Measurements from ENCODE around the gene TRPV2. TPM values are rescaled to one million over a fixed set of nuclear protein-coding genes. Genes with fewer than 3 reads are reported as not detected.
A peak's percentile ranks its signal among the peaks of the same experiment; 100 is the strongest.

The TRPV2 gene
- total and polyA plus RNA-seq, 9 of the 15 experiments (the other 6 are each of a cell fraction or from before 2014, with no cell fraction given): 10.0 to 97.5 (median 30.3) TPM

DNA sequence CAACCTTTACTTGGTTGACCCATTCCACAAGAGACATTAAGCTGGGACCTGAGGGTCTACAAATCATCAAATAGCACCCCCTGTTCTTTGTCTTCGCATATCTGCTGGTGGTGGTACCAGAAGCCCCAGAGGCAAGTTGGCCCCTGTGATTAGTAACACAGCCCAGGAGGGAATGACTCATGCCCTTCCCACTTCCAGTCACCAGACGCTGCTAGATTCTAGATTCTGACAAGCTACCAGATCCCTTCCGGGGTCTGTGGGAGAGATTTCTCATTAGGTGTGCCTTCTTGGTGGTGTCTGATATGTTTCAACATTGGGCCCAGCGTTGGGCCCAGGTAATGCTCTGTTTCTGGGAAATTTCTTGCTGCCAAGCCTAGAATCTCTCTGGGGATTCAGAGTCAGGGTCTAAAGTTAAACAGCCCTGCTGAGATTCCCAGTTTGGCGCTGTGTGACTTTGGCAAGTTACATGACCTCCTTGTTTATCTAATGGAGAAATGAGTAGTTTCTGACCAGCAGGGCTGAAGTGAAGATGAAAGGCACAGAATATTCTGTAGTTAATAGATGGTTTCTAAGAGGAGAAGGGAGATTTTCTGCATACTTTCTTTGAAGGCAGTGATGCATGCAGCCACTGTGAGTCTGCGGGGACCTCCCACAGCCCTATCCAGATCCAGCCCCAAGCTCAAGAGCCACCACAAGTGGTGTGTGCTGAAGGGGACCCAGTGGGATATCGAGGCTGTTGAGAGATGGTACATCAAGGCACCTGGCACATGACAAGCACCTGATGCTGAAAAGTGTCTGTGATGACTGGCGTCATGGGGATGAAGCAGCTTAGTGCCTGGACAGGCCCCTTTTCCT lies 3.9 kb downstream of the TRPV2 start (continued):
- TF ChIP-seq, protein P1, sequence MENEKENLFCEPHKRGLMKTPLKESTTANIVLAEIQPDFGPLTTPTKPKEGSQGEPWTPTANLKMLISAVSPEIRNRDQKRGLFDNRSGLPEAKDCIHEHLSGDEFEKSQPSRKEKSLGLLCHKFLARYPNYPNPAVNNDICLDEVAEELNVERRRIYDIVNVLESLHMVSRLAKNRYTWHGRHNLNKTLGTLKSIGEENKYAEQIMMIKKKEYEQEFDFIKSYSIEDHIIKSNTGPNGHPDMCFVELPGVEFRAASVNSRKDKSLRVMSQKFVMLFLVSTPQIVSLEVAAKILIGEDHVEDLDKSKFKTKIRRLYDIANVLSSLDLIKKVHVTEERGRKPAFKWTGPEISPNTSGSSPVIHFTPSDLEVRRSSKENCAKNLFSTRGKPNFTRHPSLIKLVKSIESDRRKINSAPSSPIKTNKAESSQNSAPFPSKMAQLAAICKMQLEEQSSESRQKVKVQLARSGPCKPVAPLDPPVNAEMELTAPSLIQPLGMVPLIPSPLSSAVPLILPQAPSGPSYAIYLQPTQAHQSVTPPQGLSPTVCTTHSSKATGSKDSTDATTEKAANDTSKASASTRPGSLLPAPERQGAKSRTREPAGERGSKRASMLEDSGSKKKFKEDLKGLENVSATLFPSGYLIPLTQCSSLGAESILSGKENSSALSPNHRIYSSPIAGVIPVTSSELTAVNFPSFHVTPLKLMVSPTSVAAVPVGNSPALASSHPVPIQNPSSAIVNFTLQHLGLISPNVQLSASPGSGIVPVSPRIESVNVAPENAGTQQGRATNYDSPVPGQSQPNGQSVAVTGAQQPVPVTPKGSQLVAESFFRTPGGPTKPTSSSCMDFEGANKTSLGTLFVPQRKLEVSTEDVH (IDR thresholded peaks at IDR 0.05; ENCODE audit: low read depth, partially characterized antibody): peak; percentile 21
- no peak for TF ChIP-seq ZNF282 (CRISPR knock-in tag; IDR thresholded peaks at IDR 0.05)
- TF ChIP-seq ZNF584 (CRISPR knock-in tag; IDR thresholded peaks at IDR 0.05; ENCODE audit: low read depth): peak; percentile 79
- no peak for TF ChIP-seq HMG20B (CRISPR knock-in tag; IDR thresholded peaks at IDR 0.05)
- peak; percentile 98 for TF ChIP-seq JUND (IDR thresholded peaks at IDR 0.05; ENCODE audit: borderline replicate concordance, low read depth, low read length)
- peak; percentile 91; the same call in 2 of the 3 replicates for TF ChIP-seq JUND (tag; IDR thresholded peaks at IDR 0.05; ENCODE audit: borderline replicate concordance, low read depth, low read length)
- TF ChIP-seq RB1 (IDR thresholded peaks at IDR 0.05; ENCODE audit: low read depth): no peak
- TF ChIP-seq, protein P2, sequence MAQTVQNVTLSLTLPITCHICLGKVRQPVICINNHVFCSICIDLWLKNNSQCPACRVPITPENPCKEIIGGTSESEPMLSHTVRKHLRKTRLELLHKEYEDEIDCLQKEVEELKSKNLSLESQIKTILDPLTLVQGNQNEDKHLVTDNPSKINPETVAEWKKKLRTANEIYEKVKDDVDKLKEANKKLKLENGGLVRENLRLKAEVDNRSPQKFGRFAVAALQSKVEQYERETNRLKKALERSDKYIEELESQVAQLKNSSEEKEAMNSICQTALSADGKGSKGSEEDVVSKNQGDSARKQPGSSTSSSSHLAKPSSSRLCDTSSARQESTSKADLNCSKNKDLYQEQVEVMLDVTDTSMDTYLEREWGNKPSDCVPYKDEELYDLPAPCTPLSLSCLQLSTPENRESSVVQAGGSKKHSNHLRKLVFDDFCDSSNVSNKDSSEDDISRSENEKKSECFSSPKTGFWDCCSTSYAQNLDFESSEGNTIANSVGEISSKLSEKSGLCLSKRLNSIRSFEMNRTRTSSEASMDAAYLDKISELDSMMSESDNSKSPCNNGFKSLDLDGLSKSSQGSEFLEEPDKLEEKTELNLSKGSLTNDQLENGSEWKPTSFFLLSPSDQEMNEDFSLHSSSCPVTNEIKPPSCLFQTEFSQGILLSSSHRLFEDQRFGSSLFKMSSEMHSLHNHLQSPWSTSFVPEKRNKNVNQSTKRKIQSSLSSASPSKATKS (CRISPR knock-in tag; IDR thresholded peaks at IDR 0.05): no peak
- TF ChIP-seq FIP1L1 (IDR thresholded peaks at IDR 0.05; ENCODE audit: low read depth, low read length, poor library complexity, severe bottlenecking): no peak
- peak; percentile 63 for TF ChIP-seq NFE2 (IDR thresholded peaks at IDR 0.05; ENCODE audit: low read depth)
- TF ChIP-seq MTA3 (IDR thresholded peaks at IDR 0.05; ENCODE audit: borderline replicate concordance): 0 out of 2 replicates have a peak, but pooled peaks have one; percentile 34
- TF ChIP-seq, protein P3, sequence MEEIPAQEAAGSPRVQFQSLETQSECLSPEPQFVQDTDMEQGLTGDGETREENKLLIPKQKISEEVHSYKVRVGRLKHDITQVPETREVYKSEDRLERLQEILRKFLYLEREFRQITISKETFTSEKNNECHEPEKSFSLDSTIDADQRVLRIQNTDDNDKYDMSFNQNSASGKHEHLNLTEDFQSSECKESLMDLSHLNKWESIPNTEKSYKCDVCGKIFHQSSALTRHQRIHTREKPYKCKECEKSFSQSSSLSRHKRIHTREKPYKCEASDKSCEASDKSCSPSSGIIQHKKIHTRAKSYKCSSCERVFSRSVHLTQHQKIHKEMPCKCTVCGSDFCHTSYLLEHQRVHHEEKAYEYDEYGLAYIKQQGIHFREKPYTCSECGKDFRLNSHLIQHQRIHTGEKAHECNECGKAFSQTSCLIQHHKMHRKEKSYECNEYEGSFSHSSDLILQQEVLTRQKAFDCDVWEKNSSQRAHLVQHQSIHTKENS (CRISPR knock-in tag; IDR thresholded peaks at IDR 0.05): no peak
- no peak for TF ChIP-seq SLC30A9 (CRISPR knock-in tag; IDR thresholded peaks at IDR 0.05)
- TF ChIP-seq CBFA2T3 (IDR thresholded peaks at IDR 0.05): peak; percentile 88
- no peak for TF ChIP-seq GTF2E2 (tag; IDR thresholded peaks at IDR 0.05)
- TF ChIP-seq NCOA1 (IDR thresholded peaks at IDR 0.05; ENCODE audit: low read depth): 0 out of 2 replicates have a peak, but pooled peaks have one; percentile 26
- TF ChIP-seq SP2 (IDR thresholded peaks at IDR 0.05; ENCODE audit: extremely low read depth, low read depth, low read length, poor library complexity, severe bottlenecking): no peak
- TF ChIP-seq ZKSCAN3 (CRISPR knock-in tag; IDR thresholded peaks at IDR 0.05): no peak
- TF ChIP-seq CBFA2T2 (conservative IDR thresholded peaks at IDR 0.05): peak; percentile 77
- peak; percentile 94 for TF ChIP-seq JUN (IDR thresholded peaks at IDR 0.05; ENCODE audit: borderline replicate concordance, low read depth, low read length)
- no peak for TF ChIP-seq JUN (CRISPR knock-in tag; IDR thresholded peaks at IDR 0.05; ENCODE audit: borderline replicate concordance)
- TF ChIP-seq NR2C1 (IDR thresholded peaks at IDR 0.05): 0 out of 2 replicates have a peak, but pooled peaks have one; percentile 47
- TF ChIP-seq NR2C1 (tag; IDR thresholded peaks at IDR 0.05): no peak; the same call in none of the 2 replicates
- TF ChIP-seq ELF1 (tag; IDR thresholded peaks at IDR 0.05): peak; percentile 68
